ENCODE results near the gene GRPEL1. TPM values are rescaled to one million over a fixed set of nuclear protein-coding genes. Genes with fewer than 3 reads are reported as not detected.

The GRPEL1 gene
- total and polyA plus RNA-seq, 2 of the 8 experiments (the other 6 are each of a cell fraction or from before 2014, with no cell fraction given), result 13.5 to 39.9 TPM

- peak overlapping the region; percentile 66; the same call in 1 of the 2 replicates for H2BK15ac ChIP-seq (ENCODE audit: low read length)
- no peak overlapping the region for H3K9ac ChIP-seq (replicated peaks in 1 of 4; ENCODE audit: extremely low read depth in 1 of 4, low read depth in 3 of 4, low read length in 3 of 4)
- H3K27me3 ChIP-seq (replicated peaks in 1 of 4; ENCODE audit: control insufficient read depth in 3 of 4, extremely low read depth in 1 of 4, insufficient read depth in 3 of 4, low read length in 3 of 4), result peaks cover 2 to 20% (median 17%) of the 10 kb centered on the region in 4 experiments
- DNase-seq (ENCODE audit: low read depth in 1 of 2, low spot score in 2 of 2) (no peak), FAIRE-seq (no peak)
- ChIA-PET POLR2A (ENCODE audit: partially characterized antibody) (interaction anchor here (0.6 to 1.3 kb wide), 2 partner anchors 413 to 493 kb away, joined by 3 to 4 read pairs; no protein-coding TSS in a partner anchor), CTCF (ENCODE audit: partially characterized antibody) (interaction anchor here (1.1 to 5.1 kb wide), 8 partner anchors 10 to 58 kb away, joined by 3 to 65 read pairs (median 5); no protein-coding TSS in a partner anchor)
- no peak overlapping the region for H2BK120ac ChIP-seq (replicated peaks; ENCODE audit: low read depth, low read length)
- H3K4me1 ChIP-seq (replicated peaks in 1 of 4; ENCODE audit: control insufficient read depth in 3 of 4, insufficient read depth in 4 of 4, low read length in 3 of 4), result peaks cover 0 to 12% (median 9%) of the 10 kb centered on the region in 4 experiments; a peak in 6 of 7 replicates
- H3K4me2 ChIP-seq (ENCODE audit: insufficient read depth in 1 of 2, low read depth in 2 of 2, low read length in 2 of 2), result peak overlapping the region; percentile 78 to 88
- H3K9me3 ChIP-seq (ENCODE audit: insufficient read depth in 2 of 2, low read depth in 1 of 2, low read length in 1 of 2), result no peaks in the 10 kb centered on the region
- peak overlapping the region; percentile 76 for H3K4ac ChIP-seq (replicated peaks; ENCODE audit: insufficient read length, low read depth, low read length)
- no peak overlapping the region for H4K5ac ChIP-seq (ENCODE audit: insufficient read length, low read depth, low read length)
- WGBS, 2 experiments (ENCODE audit: extremely low coverage in 1 of 2, insufficient coverage in 1 of 2, insufficient read length in 1 of 2, insufficient replicate concordance in 2 of 2, low coverage in 1 of 2, low lambda C conversion rate in 2 of 2, missing lambda C conversion rate in 1 of 2), result 69% methylated on average over 20 of the region's 21 CpGs; no CpG with 5 or more reads in 1 of the 2 experiments
- no peaks in the 10 kb centered on the region for H4K20me1 ChIP-seq (replicated peaks in 1 of 2; ENCODE audit: control insufficient read depth in 1 of 2, insufficient read depth in 2 of 2, low read length in 2 of 2)
- H3K79me2 ChIP-seq (ENCODE audit: control insufficient read depth in 1 of 2, insufficient read depth in 2 of 2, low read length in 2 of 2), result no peaks in the 10 kb centered on the region
- no peaks in the 10 kb centered on the region for H3K36me3 ChIP-seq (ENCODE audit: control insufficient read depth in 2 of 4, insufficient read depth in 4 of 4, low read length in 3 of 4)
- peak overlapping the region; percentile 87; the same call in 1 of the 2 replicates for H2AFZ ChIP-seq (ENCODE audit: low read length)
- peak overlapping the region; percentile 32; the same call in 1 of the 2 replicates for H3K18ac ChIP-seq (ENCODE audit: extremely low read depth, low read length)
- no peak overlapping the region for H2BK20ac ChIP-seq (ENCODE audit: low read length)
- no peak overlapping the region for H3K27ac ChIP-seq (ENCODE audit: low read depth, low read length)
- no peak overlapping the region for H2AK5ac ChIP-seq (ENCODE audit: low read depth, low read length)
- H3K56ac ChIP-seq (replicated peaks; ENCODE audit: insufficient read length, low read depth, low read length), result no peak overlapping the region
- peaks cover 12% of the 10 kb centered on the region; the same call in 1 of the 2 replicates for H3K23me2 ChIP-seq (ENCODE audit: low read depth, low read length)
- H2BK5ac ChIP-seq (ENCODE audit: low read depth, low read length), result no peak overlapping the region
- no peaks in the 10 kb centered on the region for H3K79me1 ChIP-seq (ENCODE audit: low read depth, low read length)
- peak overlapping the region; percentile 84; the same call in 1 of the 2 replicates for H2BK12ac ChIP-seq (ENCODE audit: low read depth, low read length)
- no peak for TF ChIP-seq SAP30 (IDR thresholded peaks at IDR 0.05; ENCODE audit: insufficient read depth, insufficient replicate concordance, low read length)
- TF ChIP-seq GTF2F1 (IDR thresholded peaks at IDR 0.05; ENCODE audit: borderline replicate concordance, low read depth, low read length), result no peak
- peak overlapping the region in 3 of 4 experiments; percentile 11 to 74 (median 32); a peak in 6 of 8 replicates for H3K4me3 ChIP-seq (ENCODE audit: extremely low read depth in 1 of 4, insufficient read depth in 2 of 4, low read depth in 3 of 4, low read length in 4 of 4)
- H4K8ac ChIP-seq (ENCODE audit: extremely low read depth, insufficient read depth, low read length), result no peak overlapping the region; the same call in 1 of the 2 replicates
- peak overlapping the region; percentile 29 for H4K91ac ChIP-seq (replicated peaks; ENCODE audit: insufficient read length, low read length)
- no peak overlapping the region for H3K14ac ChIP-seq (ENCODE audit: insufficient read length)
- H3K23ac ChIP-seq (ENCODE audit: insufficient read length), result no peak overlapping the region
These were observed 35.9 kb upstream of the GRPEL1 start for GRCh38 chr4:7103607-7104365.
